AG04449 (cell line): ENCODE data around the gene POU6F2.

Experiments
- CTCF ChIA-PET: fragments of 350-600 bp; formaldehyde crosslinking; extraction: SDS; loops from one replicate; lab custom pipeline; 2021; ENCODE audit warnings: antibody characterized with exemption; lab: Yijun Ruan, JAX
- POLR2A ChIA-PET: fragments of 400-600, 350-600 bp; formaldehyde crosslinking; extraction: SDS; loops from one replicate; lab custom pipeline; 2020; ENCODE audit warnings: antibody characterized with exemption, inconsistent platforms; lab: Yijun Ruan, JAX
- DNase-seq: peaks from one replicate; pipeline ENCODE4 v3.0.0-alpha.2; 2010; ENCODE audit warnings: low read depth, low spot score
- H3K4me3 ChIP-seq: 2 replicates; pipeline ENCODE4 v1.5.1; 2011; ENCODE audit warnings: low read depth, mild to moderate bottlenecking, control low read depth, low read length
- TF ChIP-seq, protein P1 (sequence below): IDR thresholded peaks from one replicate; pipeline ENCODE4 v1.5.1; 2011; ENCODE audit warnings: mild to moderate bottlenecking, moderate library complexity, low read length, control low read depth, inconsistent platforms; ENCODE audit not compliant: insufficient read depth; ENCODE audit errors: missing control alignments

POU6F2 gene

DNA sequence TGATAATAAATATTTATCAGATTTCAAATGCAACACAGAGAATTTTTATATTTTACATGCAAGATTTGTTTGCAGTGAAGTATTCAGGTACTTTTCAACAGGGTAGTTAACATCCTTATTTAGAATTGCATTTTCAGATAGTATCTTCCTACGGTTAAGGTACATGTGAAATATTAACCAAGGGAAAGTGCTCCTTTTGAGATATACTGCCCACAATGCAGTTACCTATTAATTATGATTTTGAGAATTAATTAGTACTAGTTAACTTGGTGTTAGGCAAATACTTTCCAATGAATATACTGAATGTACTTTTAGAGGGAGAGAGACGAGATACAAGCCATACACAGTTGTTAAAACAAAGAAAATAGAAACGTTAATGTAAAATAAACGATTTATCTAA lies 382.3 kb downstream of the POU6F2 start:
- no peak for DNase-seq
- CTCF ChIA-PET: no interaction called here
- H3K4me3 ChIP-seq: no peak overlapping the region
- TF ChIP-seq, protein P1, sequence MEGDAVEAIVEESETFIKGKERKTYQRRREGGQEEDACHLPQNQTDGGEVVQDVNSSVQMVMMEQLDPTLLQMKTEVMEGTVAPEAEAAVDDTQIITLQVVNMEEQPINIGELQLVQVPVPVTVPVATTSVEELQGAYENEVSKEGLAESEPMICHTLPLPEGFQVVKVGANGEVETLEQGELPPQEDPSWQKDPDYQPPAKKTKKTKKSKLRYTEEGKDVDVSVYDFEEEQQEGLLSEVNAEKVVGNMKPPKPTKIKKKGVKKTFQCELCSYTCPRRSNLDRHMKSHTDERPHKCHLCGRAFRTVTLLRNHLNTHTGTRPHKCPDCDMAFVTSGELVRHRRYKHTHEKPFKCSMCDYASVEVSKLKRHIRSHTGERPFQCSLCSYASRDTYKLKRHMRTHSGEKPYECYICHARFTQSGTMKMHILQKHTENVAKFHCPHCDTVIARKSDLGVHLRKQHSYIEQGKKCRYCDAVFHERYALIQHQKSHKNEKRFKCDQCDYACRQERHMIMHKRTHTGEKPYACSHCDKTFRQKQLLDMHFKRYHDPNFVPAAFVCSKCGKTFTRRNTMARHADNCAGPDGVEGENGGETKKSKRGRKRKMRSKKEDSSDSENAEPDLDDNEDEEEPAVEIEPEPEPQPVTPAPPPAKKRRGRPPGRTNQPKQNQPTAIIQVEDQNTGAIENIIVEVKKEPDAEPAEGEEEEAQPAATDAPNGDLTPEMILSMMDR: no peak
- POLR2A ChIA-PET: no interaction called here

DNA sequence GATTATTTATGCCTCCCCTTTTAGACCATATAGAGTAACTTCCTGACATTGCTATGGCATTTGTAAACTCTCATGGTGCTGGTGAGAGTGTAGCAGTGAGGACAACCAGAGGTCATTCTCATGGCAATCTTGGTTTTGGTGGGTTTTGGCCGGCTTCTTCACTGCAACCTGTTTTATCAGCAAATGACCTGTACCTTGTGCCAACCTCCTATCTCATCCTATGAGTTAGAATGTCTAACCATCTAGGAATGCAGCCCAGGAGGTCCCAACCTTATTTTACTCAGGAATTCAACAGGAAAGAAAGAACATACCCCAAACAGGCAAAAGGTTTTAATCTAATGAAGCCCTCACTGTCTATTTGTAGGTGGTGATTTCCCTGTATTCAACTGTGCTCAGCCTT lies 383.1 kb downstream of the POU6F2 start:
- ChIA-PET POLR2A (no interaction called here), CTCF (no interaction called here)
- no peak overlapping the region for H3K4me3 ChIP-seq
- no peak for DNase-seq
- TF ChIP-seq, protein P1: no peak

DNA sequence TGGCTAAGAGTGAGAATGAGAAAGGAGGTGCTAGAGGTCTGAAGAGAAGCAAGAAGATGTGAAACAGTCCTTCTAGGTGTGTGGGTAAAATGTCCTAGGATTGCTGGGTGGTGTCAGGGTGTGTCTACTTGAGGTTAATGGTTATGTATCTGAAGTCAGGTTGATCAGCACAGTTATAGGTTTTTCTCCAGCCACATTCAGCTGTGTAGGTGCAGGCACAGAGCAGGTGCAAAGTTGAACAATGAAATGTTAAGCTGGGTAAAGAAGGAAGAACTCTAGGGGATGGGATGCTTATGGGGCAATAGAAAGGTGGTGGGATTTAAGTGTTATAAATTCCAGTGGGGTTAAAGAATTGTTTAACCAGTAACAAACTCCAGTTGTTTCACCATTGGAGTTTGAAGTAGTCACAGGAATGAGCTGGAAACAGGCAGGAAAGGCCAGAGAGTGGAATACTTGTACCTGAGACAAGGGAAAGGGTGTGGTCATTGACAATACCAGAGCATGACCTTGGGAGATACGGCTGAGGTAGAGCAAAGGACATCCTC lies 388.1 kb downstream of the POU6F2 start:
- H3K4me3 ChIP-seq: no peak overlapping the region
- ChIA-PET CTCF (interaction anchor here (0.7 kb wide), 1 partner anchor 8 kb away, joined by 3 read pairs; no protein-coding TSS in a partner anchor), POLR2A (no interaction called here)
- no peak for DNase-seq
- TF ChIP-seq, protein P1: no peak

DNA sequence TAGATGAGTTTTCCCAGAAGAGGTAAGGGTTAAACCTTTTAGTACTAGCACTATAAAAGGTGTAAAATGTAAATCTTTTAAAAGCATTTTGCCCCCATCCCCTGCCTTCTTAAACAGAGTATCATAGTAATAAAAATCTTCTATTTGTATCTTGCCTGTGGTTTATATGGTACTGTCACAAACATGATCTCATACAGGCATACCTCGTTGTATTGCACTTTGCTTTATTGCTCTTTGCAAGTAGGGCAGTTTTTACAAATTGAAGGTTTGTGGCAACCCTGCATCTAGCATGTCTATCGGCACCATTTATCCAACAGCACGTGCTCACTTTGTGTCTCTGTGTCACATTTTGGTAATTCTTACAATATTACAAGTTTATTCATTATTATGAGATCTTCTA lies 389.7 kb downstream of the POU6F2 start:
- ChIA-PET CTCF (no interaction called here), POLR2A (no interaction called here)
- no peak overlapping the region for H3K4me3 ChIP-seq
- DNase-seq: no peak
- TF ChIP-seq, protein P1: no peak

DNA sequence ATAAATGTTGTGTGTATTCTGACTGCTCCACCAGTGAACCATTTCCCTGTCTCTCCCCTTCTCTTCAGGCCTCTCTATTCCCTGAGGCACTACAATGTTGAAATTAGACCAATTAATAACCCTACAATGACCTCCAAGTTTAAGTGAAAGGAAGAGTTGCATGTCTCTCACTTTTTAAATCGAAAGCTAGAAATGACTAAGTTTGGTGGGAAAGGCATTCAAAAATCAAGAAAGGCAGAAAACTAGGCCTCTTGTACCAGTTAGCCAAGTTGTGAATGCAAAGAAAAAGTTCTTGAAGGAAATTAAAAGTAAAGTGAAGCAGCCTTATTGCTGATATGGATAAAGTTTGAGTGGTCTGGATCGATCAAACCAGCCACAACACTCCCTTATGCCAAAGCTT lies 390.2 kb downstream of the POU6F2 start:
- no peak for DNase-seq
- ChIA-PET CTCF (no interaction called here), POLR2A (no interaction called here)
- H3K4me3 ChIP-seq: no peak overlapping the region
- TF ChIP-seq, protein P1: no peak

DNA sequence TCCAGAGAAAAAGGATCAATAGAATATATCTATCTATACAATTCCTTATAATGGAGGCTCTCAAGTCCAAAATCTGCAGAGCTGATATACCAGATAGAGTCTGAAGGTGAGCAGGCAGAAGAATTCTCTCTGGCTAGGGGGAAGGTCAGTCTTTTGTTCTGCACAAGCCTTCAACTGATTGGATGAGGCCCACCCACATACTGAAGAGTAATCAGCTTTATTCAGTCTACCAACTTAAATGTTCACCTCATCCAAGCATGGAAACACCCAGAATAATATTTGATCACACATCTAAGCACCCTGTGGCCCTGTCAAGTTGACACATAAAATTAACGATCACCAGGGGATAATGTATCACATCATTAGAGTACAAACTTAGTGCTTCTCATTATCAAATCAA lies 394.7 kb downstream of the POU6F2 start:
- POLR2A ChIA-PET: no interaction called here
- TF ChIP-seq, protein P1: no peak
- no peak overlapping the region for H3K4me3 ChIP-seq
- CTCF ChIA-PET: no interaction called here
- no peak for DNase-seq
